HCT116 (cell line): ENCODE results near the gene RBBP8NL. TPM values are rescaled to one million over a fixed set of nuclear protein-coding genes. Genes with fewer than 3 reads are reported as not detected.
"Not testable (repeated sequence)": the region's sequence is repeated elsewhere in the genome, so short reads cannot be mapped to it uniquely, and the experiment has no call there.

ENCODE experiments used
- ATAC-seq: fragments of 200-7000 bp; cut with Tn5 transposase; 2 replicates; pipeline ENCODE4 v1.9.1; 2020; ENCODE audit warnings: mild to moderate bottlenecking, moderate library complexity
- BruUV-seq: library from RNA; stranded (reverse); fragments of 400-500 nt; replicated peaks from 2 replicates; lab custom pipeline; 2021; lab: Mats Ljungman, UMichigan
- CTCF ChIA-PET: fragments of 300-600 bp; sonication (Branson Sonifier 250); formaldehyde crosslinking; loops from one replicate; lab custom pipeline; 2021; ENCODE audit warnings: antibody characterized with exemption; lab: Charles Lee
- POLR2A ChIA-PET: fragments of 300-600, 350-600 bp; sonication (Branson Sonifier 250); formaldehyde crosslinking; loops from one replicate; lab custom pipeline; 2021; ENCODE audit warnings: antibody characterized with exemption; lab: Charles Lee
- RAD21 ChIA-PET, 2 experiments: fragments of 300-600 bp; sonication (Branson Sonifier 250); formaldehyde crosslinking; loops; one replicate each; lab custom pipeline; 2023; ENCODE audit warnings: low total read pairs in 2 of 2; ENCODE audit not compliant: uncharacterized antibody in 2 of 2, unreplicated experiment in 2 of 2, low non-redundant PET in 1 of 2; lab: Charles Lee
- DNase-seq: peaks from one replicate; pipeline ENCODE4 v3.0.0-alpha.2; 2010; ENCODE audit warnings: low read depth, low spot score
- H2AFZ ChIP-seq: fragments of 200-600 bp; shearing (Covaris generic), sonication (generic); 2 replicates; pipeline ENCODE4 v1.6.1; 2017; ENCODE audit warnings: low read depth, mixed run types, mixed read lengths, antibody characterized with exemption, low read length; ENCODE audit not compliant: poor library complexity, severe bottlenecking
- H3K27ac ChIP-seq: 2 replicates; pipeline ENCODE4 v1.5.1; 2012; ENCODE audit warnings: low read depth, low read length
- H3K27me3 ChIP-seq: fragments of 200-600 bp; sonication (generic); 2 replicates; pipeline ENCODE4 v1.6.1; 2016; ENCODE audit warnings: mixed run types, low read length, mixed read lengths; ENCODE audit not compliant: insufficient read depth
- H3K36me3 ChIP-seq, 2 experiments: fragments of 200-500 bp in 1 of 2; fragments of 200-600 bp in 1 of 2; sonication (Bioruptor generic) in 1 of 2; sonication (generic) in 1 of 2; 2 replicates each; pipeline versions ENCODE4 v1.5.1 to v1.6.1; 2014 to 2016; ENCODE audit warnings: low read length in 2 of 2, inconsistent platforms in 1 of 2, mixed read lengths in 1 of 2, mixed run types in 1 of 2; ENCODE audit not compliant: insufficient read depth in 2 of 2, control insufficient read depth in 1 of 2
- H3K4me1 ChIP-seq, 2 experiments: fragments of 200-600 bp in 1 of 2; sonication (generic) in 1 of 2; 2 replicates each; pipeline versions ENCODE4 v1.5.1 to v1.6.1; 2012 to 2017; ENCODE audit warnings: low read length in 2 of 2, inconsistent platforms in 1 of 2, mild to moderate bottlenecking in 1 of 2, mixed read lengths in 1 of 2, mixed run types in 1 of 2, moderate library complexity in 1 of 2; ENCODE audit not compliant: insufficient read depth in 2 of 2, control insufficient read depth in 1 of 2
- H3K4me2 ChIP-seq: fragments of 200-600 bp; sonication (generic); 2 replicates; pipeline ENCODE4 v1.6.1; 2017; ENCODE audit warnings: mixed run types, low read length, mixed read lengths
- H3K4me3 ChIP-seq, 2 experiments: fragments of 200-600 bp in 1 of 2; sonication (generic) in 1 of 2; replicated peaks in 1 of 2; 2 replicates each; pipeline ENCODE4 v1.5.1; 2011 to 2016; ENCODE audit warnings: low read length in 2 of 2, control low read depth in 1 of 2, low read depth in 1 of 2, mild to moderate bottlenecking in 1 of 2, mixed read lengths in 1 of 2, mixed run types in 1 of 2
- H3K79me2 ChIP-seq: fragments of 200-600 bp; sonication (generic); 2 replicates; pipeline ENCODE4 v1.6.1; 2017; ENCODE audit warnings: mild to moderate bottlenecking, mixed run types, low read length, moderate library complexity, mixed read lengths; ENCODE audit not compliant: insufficient read depth
- H3K9ac ChIP-seq: fragments of 200-600 bp; sonication (generic); 2 replicates; pipeline ENCODE4 v1.6.1; 2016; ENCODE audit warnings: low read length, mixed read lengths
- H3K9me2 ChIP-seq: fragments of 200-600 bp; sonication (generic), shearing (Covaris generic); 2 replicates; pipeline ENCODE4 v1.6.1; 2017; ENCODE audit warnings: mixed run types, mild to moderate bottlenecking, moderate library complexity; ENCODE audit not compliant: insufficient read depth
- H3K9me3 ChIP-seq, 2 experiments: fragments of 200-500 bp in 1 of 2; fragments of 200-600 bp in 1 of 2; sonication (Bioruptor generic) in 1 of 2; sonication (generic) in 1 of 2; 2 replicates each; pipeline ENCODE4 v1.6.1; 2014 to 2017; ENCODE audit warnings: low read length in 2 of 2, mixed read lengths in 2 of 2, inconsistent platforms in 1 of 2, low read depth in 1 of 2, mild to moderate bottlenecking in 1 of 2, mixed run types in 1 of 2, moderate library complexity in 1 of 2; ENCODE audit not compliant: control insufficient read depth in 1 of 2, insufficient read depth in 1 of 2
- H4K20me1 ChIP-seq: fragments of 200-600 bp; sonication (generic), shearing (Covaris generic); 2 replicates; pipeline ENCODE4 v1.6.1; 2017; ENCODE audit warnings: mixed run types, mild to moderate bottlenecking, moderate library complexity; ENCODE audit not compliant: insufficient read depth
- EZH2phosphoT487 ChIP-seq: fragments of 200-600 bp; IDR thresholded peaks from 2 replicates; pipeline ENCODE4 v1.6.1; 2018; ENCODE audit warnings: antibody characterized with exemption, borderline replicate concordance
- YY1 ChIP-seq: IDR thresholded peaks from 2 replicates; pipeline ENCODE4 v1.6.1; 2011; ENCODE audit warnings: low read length, low read depth, moderate library complexity, mild to moderate bottlenecking; ENCODE audit not compliant: insufficient replicate concordance; ENCODE audit errors: extremely low read depth
- ZFX ChIP-seq: fragments of 450-650 bp; IDR thresholded peaks from 2 replicates; pipeline ENCODE4 v1.6.1; 2017
- intact Hi-C: fragments of 100-400 bp; cut with micrococcal nuclease; formaldehyde crosslinking; loops from 2 replicates; pipeline ENCODE4 v1.10.0; 2022
- total RNA-seq: library from RNA; stranded (reverse); gene quantifications from one replicate; pipeline ENCODE4 v1.2.1, GENCODE V29; 2021; ENCODE audit not compliant: unreplicated experiment

RBBP8NL gene
- total RNA-seq, 1 experiment from 2014 or later, result 0.59 TPM

DNA sequence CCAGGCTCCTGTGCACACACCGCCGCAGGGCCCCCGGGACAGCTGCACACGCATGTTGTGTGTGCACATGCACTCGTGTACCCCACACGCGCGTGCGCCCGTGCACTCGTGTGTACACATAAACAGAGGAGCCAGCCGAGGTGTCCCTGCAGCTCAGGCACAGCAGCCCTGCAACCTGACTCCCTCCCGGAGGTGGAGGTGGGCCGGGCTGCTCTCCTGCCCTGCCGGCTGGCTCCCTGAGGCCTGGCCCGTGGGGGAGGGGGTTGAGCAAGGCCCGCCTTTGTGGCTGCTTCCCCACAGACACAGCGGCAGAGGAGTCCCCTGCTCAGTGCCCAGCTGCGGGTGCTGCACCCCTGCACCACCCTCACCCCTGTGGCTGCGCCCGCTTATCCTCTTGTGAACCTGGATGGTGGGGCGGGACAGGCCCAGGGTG is 624 bp downstream of the RBBP8NL start:
- no peaks in the 10 kb centered on the region for H4K20me1 ChIP-seq
- CTCF ChIA-PET, result interaction anchor here (1.1 to 2.3 kb wide), 2 partner anchors 17 to 125 kb away, joined by 4 to 7 read pairs; no protein-coding TSS in a partner anchor
- RAD21 ChIA-PET, result interaction anchor here (0.6 to 1.5 kb wide), 2 partner anchors 16 to 443 kb away, joined by 3 to 7 read pairs; no protein-coding TSS in a partner anchor
- intact Hi-C loops, result no loop called here
- POLR2A ChIA-PET, result no interaction called here
- no peaks in the 10 kb centered on the region for H3K36me3 ChIP-seq
- no peaks in the 10 kb centered on the region for H3K27me3 ChIP-seq
- ATAC-seq (peak; percentile 20), DNase-seq (no peak)
- no peaks in the 10 kb centered on the region for H3K9me3 ChIP-seq
- H3K4me3 ChIP-seq, result peak overlapping the region in 1 of 2 experiments; percentile 40; a peak in 1 of 4 replicates
- H3K27ac ChIP-seq, result peak overlapping the region; percentile 80
- H3K9ac ChIP-seq, result peak overlapping the region; percentile 35; the same call in 1 of the 2 replicates
- no TSS peak for BruUV-seq
- H3K4me1 ChIP-seq, result peaks cover 29 to 39% of the 10 kb centered on the region in 2 experiments
- no peaks in the 10 kb centered on the region for H3K79me2 ChIP-seq
- H2AFZ ChIP-seq, result no peak overlapping the region
- H3K4me2 ChIP-seq, result peak overlapping the region; percentile 77
- H3K9me2 ChIP-seq, result no peaks in the 10 kb centered on the region
- TF ChIP-seq EZH2phosphoT487 (no peak), ZFX (0 out of 2 replicates have a peak, but pooled peaks have one; percentile 14), YY1 (no peak)

DNA sequence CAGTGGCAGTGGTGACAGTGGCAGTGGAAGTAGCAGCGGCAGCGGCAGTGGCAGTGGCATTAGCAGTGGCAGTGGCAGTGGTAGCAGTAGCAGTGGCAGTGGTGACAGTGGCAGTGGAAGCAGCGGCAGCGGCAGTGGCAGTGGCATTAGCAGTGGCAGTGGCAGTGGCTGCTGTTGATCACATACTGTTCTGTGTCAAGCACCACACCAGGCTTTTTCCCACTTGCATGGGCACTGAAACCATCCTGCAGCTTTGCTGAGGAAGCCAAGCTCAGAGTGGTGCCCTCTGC is 1.3 kb downstream of the RBBP8NL start:
- H3K9ac ChIP-seq, H4K20me1 ChIP-seq, intact Hi-C loops, H3K27ac ChIP-seq, H3K4me2 ChIP-seq, H3K79me2 ChIP-seq, H3K36me3 ChIP-seq, H3K9me3 ChIP-seq, POLR2A ChIA-PET, RAD21 ChIA-PET, ATAC-seq, H3K9me2 ChIP-seq, DNase-seq, BruUV-seq, H3K4me3 ChIP-seq, H2AFZ ChIP-seq, H3K27me3 ChIP-seq: not testable (repeated sequence)
- H3K4me1 ChIP-seq, result peaks cover 29 to 39% of the 10 kb centered on the region in 2 experiments
- CTCF ChIA-PET, result interaction anchor here (2.3 kb wide), 1 partner anchor 16 kb away, joined by 7 read pairs; no protein-coding TSS in a partner anchor
